Adrenal gland (tissue), 5 donors: ENCODE data around the gene CCL17.
"Not testable (repeated sequence)": the region's sequence is repeated elsewhere in the genome, so short reads cannot be mapped to it uniquely, and the experiment has no call there.

ENCODE experiments used
- POLR2A ChIP-seq, 2 donors: fragments of 450-650 bp; IDR thresholded peaks; one replicate each; pipeline ENCODE4 v1.6.1; 2017; ENCODE audit warnings: antibody characterized with exemption in 2 of 2, mild to moderate bottlenecking in 2 of 2, moderate library complexity in 1 of 2
- TF ChIP-seq, protein P1 (sequence below), 6 experiments: fragments of 450-650 bp in 4 of 6; fragments of 200-600 bp in 2 of 6; sonication (generic) in 1 of 6; IDR thresholded peaks; 1 replicate in 5 of 6; 2 replicates in 1 of 6; pipeline versions ENCODE4 v1.5.1 to v1.8.0; 2016 to 2021; ENCODE audit warnings: antibody characterized with exemption in 6 of 6, mild to moderate bottlenecking in 2 of 6, moderate library complexity in 1 of 6
- donor health status: DM: no; HTN: no; CAD: no.

DNA sequence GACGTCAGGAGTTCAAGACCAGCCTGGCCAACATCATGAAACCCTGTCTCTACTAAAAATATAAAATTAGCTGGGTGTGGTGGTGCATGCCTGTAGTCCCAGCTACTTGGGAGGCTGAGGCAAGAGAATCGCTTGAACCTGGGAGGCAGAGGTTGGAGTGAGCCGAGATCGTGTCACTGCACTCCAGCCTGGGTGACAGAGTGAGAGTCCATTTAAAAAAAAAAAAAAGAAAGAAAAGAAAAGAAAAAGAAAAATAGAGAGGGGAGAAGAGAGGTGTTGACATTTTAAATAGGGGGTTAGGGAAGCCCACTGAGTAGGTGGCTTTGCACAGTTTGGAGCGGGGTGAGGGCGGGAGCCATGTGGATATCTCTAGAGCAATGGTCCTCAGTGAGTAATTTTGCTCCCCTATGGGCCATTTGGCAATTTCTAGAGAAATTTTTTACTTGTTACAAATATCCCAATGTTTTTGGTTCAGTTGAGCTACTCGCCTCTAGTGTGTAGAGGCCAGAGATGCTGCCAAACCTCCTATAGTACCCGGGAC lies 29.6 kb upstream of the CCL17 start:
- TF ChIP-seq, protein P1, sequence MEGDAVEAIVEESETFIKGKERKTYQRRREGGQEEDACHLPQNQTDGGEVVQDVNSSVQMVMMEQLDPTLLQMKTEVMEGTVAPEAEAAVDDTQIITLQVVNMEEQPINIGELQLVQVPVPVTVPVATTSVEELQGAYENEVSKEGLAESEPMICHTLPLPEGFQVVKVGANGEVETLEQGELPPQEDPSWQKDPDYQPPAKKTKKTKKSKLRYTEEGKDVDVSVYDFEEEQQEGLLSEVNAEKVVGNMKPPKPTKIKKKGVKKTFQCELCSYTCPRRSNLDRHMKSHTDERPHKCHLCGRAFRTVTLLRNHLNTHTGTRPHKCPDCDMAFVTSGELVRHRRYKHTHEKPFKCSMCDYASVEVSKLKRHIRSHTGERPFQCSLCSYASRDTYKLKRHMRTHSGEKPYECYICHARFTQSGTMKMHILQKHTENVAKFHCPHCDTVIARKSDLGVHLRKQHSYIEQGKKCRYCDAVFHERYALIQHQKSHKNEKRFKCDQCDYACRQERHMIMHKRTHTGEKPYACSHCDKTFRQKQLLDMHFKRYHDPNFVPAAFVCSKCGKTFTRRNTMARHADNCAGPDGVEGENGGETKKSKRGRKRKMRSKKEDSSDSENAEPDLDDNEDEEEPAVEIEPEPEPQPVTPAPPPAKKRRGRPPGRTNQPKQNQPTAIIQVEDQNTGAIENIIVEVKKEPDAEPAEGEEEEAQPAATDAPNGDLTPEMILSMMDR (IDR thresholded peaks at IDR 0.05): not testable (repeated sequence)
- TF ChIP-seq POLR2A (IDR thresholded peaks at IDR 0.05): not testable (repeated sequence)
